Hepatocyte (in vitro differentiated cells): Measurements from ENCODE around the gene FAM156B.
"Not testable (repeated sequence)": the region's sequence is repeated elsewhere in the genome, so short reads cannot be mapped to it uniquely, and the experiment has no call there.

Experiments used
- CTCF ChIP-seq: fragments of 200-600 bp; sonication (generic); IDR thresholded peaks from 2 replicates; pipeline ENCODE4 v1.5.1; 2016; ENCODE audit warnings: antibody characterized with exemption, mild to moderate bottlenecking; ENCODE audit not compliant: poor library complexity
- EZH2 ChIP-seq: fragments of 200-600 bp; sonication (generic); IDR thresholded peaks from 2 replicates; pipeline ENCODE4 v1.6.1; 2016; ENCODE audit warnings: antibody characterized with exemption, mild to moderate bottlenecking, borderline replicate concordance
- EZH2phosphoT487 ChIP-seq: fragments of 200-600 bp; sonication (generic); IDR thresholded peaks from one replicate; pipeline ENCODE4 v1.6.1; 2018; ENCODE audit warnings: antibody characterized with exemption, mild to moderate bottlenecking, low read depth, moderate library complexity; ENCODE audit not compliant: unreplicated experiment, severe bottlenecking

DNA sequence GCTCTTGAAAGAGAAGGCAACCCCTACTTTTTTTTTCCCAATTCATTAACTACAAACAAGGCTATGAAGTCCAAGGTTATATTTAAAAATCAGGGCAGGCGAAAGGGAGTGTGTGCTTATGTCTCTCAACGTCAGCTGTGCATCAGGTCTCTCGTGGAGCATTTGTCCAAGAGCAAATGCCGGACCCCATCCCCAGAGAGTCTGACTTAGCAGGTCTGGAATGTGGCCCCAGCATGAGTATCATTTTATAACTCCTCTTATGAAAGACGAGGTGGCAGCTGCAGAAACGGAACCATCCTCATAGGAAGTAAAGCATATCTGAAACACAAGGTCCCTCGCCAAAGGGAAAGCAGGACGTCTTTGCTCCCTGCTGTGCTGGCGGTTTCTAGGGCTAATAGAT, 16.6 kb downstream of the FAM156B start:
- not testable (repeated sequence) for TF ChIP-seq EZH2phosphoT487, CTCF, EZH2
